ENCODE results near the gene SGPP1. TPM values are rescaled to one million over a fixed set of nuclear protein-coding genes. Genes with fewer than 3 reads are reported as not detected.
"Not testable (repeated sequence)": the region's sequence is repeated elsewhere in the genome, so short reads cannot be mapped to it uniquely, and the experiment has no call there.

SGPP1 gene
- total RNA-seq, 6 experiments from 2014 or later: 20.5 to 25.8 (median 22.7) TPM

DNA sequence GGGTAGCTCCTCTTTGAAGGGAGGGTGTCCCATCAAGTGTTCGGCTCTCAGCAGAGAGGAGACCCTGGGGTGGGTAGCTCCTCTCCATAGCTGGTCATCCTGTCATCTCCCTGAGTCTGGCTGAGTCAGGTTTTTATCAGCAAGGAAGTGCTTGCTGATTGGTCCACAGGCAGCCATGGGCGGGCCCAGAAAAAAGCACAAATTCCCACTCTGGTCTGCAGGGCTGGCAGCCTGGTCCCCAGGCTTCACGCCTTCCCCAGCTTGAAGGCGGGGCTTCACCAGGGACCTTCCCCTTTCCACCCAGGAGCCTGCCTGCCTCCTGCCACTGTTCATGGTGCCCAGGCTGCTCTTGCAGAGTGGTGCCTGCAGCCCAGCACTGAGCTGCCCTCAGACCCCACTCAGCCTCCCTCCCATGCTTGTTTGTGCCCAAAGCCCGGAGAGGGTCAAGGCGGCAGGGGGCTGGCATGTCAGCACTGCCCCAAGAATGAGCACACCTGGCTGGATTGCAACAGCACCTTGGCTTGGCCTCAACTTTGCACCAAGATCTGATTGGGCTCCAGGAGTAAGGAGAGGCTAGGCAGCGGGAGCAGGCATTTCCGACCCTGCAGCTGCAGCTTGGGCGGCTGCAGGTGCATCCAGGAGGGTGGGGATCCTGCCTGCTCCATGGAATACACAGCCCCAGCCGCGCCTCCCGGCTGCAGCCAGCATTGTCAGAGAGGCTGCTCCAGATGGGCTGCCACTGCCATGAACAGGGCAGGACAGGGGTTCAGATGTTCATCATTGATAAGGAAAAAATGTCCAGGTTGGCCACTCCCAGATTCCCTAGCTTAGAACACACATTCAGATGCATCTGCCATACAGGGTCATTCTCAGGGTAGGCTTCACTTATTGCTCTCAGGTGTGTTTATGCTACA lies 64.2 kb downstream of the SGPP1 start:
- H3K4me1 Mint-ChIP-seq (ENCODE audit: low read depth): no peaks in the 10 kb centered on the region
- H3K36me3 Mint-ChIP-seq (ENCODE audit: low read depth): no peaks in the 10 kb centered on the region
- H3K9me3 Mint-ChIP-seq: no peaks in the 10 kb centered on the region

DNA sequence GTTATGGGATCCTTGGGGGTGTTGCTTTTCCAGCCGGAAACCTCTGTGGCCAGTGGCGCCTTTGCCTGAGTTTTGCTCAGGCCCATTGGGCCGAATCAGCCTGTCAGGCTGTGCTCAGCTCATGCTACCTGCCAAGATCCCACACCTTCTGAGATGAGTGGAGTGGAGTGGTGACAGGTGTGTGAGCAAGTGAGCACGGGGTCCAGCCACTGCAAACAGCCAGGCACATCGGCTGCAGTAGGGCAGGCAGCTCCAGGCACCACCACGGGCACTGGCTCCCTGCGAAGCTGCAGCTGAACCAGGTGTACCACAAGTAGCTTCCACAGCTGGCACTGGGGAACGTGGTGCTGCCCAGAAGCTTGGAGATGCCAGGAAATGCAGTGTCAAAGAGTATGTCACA lies 65.1 kb downstream of the SGPP1 start:
- no peak overlapping the region for H3K27ac Mint-ChIP-seq
- H3K4me1 Mint-ChIP-seq (ENCODE audit: low read depth): no peaks in the 10 kb centered on the region
- no peaks in the 10 kb centered on the region for H3K36me3 Mint-ChIP-seq (ENCODE audit: low read depth)
- no peak for DNase-seq
- H3K27me3 Mint-ChIP-seq (ENCODE audit: insufficient read depth): no peaks in the 10 kb centered on the region; the same call in 1 of the 2 replicates
- TF ChIP-seq, protein P1, sequence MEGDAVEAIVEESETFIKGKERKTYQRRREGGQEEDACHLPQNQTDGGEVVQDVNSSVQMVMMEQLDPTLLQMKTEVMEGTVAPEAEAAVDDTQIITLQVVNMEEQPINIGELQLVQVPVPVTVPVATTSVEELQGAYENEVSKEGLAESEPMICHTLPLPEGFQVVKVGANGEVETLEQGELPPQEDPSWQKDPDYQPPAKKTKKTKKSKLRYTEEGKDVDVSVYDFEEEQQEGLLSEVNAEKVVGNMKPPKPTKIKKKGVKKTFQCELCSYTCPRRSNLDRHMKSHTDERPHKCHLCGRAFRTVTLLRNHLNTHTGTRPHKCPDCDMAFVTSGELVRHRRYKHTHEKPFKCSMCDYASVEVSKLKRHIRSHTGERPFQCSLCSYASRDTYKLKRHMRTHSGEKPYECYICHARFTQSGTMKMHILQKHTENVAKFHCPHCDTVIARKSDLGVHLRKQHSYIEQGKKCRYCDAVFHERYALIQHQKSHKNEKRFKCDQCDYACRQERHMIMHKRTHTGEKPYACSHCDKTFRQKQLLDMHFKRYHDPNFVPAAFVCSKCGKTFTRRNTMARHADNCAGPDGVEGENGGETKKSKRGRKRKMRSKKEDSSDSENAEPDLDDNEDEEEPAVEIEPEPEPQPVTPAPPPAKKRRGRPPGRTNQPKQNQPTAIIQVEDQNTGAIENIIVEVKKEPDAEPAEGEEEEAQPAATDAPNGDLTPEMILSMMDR (IDR thresholded peaks at IDR 0.05): no peak
- no peak overlapping the region for H3K4me3 Mint-ChIP-seq
- H3K9me3 Mint-ChIP-seq: no peaks in the 10 kb centered on the region

More for the DNA sequence above, 64.2 kb downstream of the SGPP1 start:
- no peaks in the 10 kb centered on the region; the same call in 1 of the 2 replicates for H3K27me3 Mint-ChIP-seq (ENCODE audit: insufficient read depth)
- H3K27ac Mint-ChIP-seq: no peak overlapping the region
- DNase-seq: no peak
- TF ChIP-seq, protein P1 (IDR thresholded peaks at IDR 0.05): no peak
- H3K4me3 Mint-ChIP-seq: no peak overlapping the region

DNA sequence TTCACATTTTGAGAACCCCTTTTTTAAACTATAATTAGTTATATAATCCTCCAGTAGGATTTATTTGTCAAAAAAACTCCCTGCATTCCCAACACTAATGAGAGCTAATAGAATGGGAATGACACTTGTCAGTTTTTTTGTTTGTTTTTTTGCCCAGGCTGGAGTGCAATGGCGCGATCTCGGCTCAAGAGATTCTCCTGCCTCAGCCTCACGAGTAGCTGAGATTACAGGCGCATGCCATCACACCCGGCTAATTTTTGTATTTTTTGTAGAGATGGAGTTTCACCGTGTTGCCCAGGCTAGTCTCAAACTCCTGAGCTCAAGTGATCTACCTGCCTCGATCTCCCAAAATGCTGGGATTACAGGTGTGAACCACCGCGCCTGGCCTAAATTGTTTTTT lies 66.0 kb downstream of the SGPP1 start:
- not testable (repeated sequence) for H3K27me3 Mint-ChIP-seq (ENCODE audit: insufficient read depth); H3K27ac Mint-ChIP-seq; DNase-seq; H3K36me3 Mint-ChIP-seq (ENCODE audit: low read depth); H3K9me3 Mint-ChIP-seq; H3K4me1 Mint-ChIP-seq (ENCODE audit: low read depth); H3K4me3 Mint-ChIP-seq

DNA sequence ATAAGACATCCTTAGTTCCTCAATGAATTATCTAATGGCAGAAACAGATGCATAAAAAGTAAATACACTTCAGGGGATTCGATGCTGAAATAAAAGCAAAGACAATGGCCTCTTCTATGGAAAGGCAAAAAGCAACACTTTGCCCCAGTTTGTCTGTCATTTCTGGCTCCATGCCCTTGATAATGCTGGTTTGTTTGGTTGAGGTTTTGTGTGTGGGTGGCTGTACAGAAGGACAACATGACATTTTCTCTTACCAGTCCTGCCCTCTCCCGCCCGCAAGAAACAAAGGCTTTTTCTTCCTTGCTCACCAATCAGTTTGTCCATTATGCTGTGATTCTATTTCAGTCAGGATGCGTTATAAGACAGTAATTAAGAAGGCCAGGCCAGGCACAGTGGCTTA lies 68.1 kb downstream of the SGPP1 start:
- no peaks in the 10 kb centered on the region; the same call in 1 of the 2 replicates for H3K27me3 Mint-ChIP-seq (ENCODE audit: insufficient read depth)
- H3K4me1 Mint-ChIP-seq (ENCODE audit: low read depth): peaks cover 16% of the 10 kb centered on the region
- no peaks in the 10 kb centered on the region for H3K9me3 Mint-ChIP-seq
- H3K4me3 Mint-ChIP-seq: no peak overlapping the region
- H3K36me3 Mint-ChIP-seq (ENCODE audit: low read depth): no peaks in the 10 kb centered on the region
- H3K27ac Mint-ChIP-seq: no peak overlapping the region
- TF ChIP-seq, protein P1 (IDR thresholded peaks at IDR 0.05): no peak
- no peak for DNase-seq

DNA sequence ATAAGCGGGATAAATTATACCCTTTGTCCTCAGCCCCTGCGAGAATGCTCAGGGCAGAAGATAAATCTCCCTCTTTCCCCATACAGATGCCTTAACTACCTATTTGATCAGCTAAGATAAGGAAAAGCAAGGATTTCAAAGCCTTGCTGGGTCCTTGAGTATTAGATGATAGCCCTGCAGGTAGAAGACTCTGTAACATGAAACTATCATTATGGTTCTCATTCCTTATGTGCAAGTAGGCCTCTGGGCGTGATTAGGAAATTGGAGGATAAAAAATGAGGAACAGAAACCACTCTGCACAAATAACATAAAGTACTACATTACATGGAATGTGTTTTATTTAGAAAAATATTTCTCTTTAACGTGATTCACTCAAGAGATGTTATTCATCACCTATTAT lies 71.7 kb downstream of the SGPP1 start:
- no peak overlapping the region for H3K27ac Mint-ChIP-seq

DNA sequence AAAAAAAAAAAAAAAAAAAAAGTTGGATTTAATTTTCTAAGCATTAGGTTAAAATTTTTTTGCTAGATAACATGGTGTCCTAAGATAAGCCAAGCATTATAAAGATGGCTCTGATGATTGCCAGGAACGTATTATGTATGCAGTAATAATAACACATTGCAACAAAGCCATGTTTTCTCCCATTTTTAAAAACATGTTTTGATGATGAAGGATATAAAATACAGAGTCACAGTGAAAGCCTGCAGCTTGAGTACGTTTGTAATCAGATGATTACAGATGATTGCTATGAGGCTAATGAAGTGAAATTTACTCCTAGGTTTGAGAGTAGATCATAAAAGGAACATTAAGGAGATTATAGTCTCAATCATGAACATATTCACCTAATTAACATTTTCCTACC lies 72.9 kb downstream of the SGPP1 start:
- Mint-ChIP-seq H3K27ac (no peak overlapping the region), H3K27me3 (ENCODE audit: insufficient read depth) (no peaks in the 10 kb centered on the region; the same call in 1 of the 2 replicates), H3K9me3 (no peaks in the 10 kb centered on the region), H3K36me3 (ENCODE audit: low read depth) (no peaks in the 10 kb centered on the region), H3K4me1 (ENCODE audit: low read depth) (peaks cover 30% of the 10 kb centered on the region), H3K4me3 (no peak overlapping the region)
- TF ChIP-seq, protein P1 (IDR thresholded peaks at IDR 0.05): no peak
- no peak for DNase-seq

More for the DNA sequence above, 71.7 kb downstream of the SGPP1 start:
- H3K27me3 Mint-ChIP-seq (ENCODE audit: insufficient read depth): no peaks in the 10 kb centered on the region
- DNase-seq: no peak
- H3K4me3 Mint-ChIP-seq: no peak overlapping the region
- H3K9me3 Mint-ChIP-seq: no peaks in the 10 kb centered on the region
- H3K4me1 Mint-ChIP-seq (ENCODE audit: low read depth): peaks cover 30% of the 10 kb centered on the region
- H3K36me3 Mint-ChIP-seq (ENCODE audit: low read depth): no peaks in the 10 kb centered on the region
- TF ChIP-seq, protein P1 (IDR thresholded peaks at IDR 0.05): no peak
